ENCODE data around the gene ZNF609. TPM values are rescaled to one million over a fixed set of nuclear protein-coding genes. Genes with fewer than 3 reads are reported as not detected.
A peak's percentile ranks its signal among the peaks of the same experiment; 100 is the strongest.

The ZNF609 gene
- total RNA-seq, 1 donor from 2014 or later = 21.5 TPM

GRCh38 chr15:64460724-64461720, 644 bp downstream of the ZNF609 start:
- TF ChIP-seq CTCF (IDR thresholded peaks at IDR 0.05) = no peak
- no peak for TF ChIP-seq EZH2 (IDR thresholded peaks at IDR 0.05)
- no peak for TF ChIP-seq EZH2phosphoT487 (IDR thresholded peaks at IDR 0.05)
- DNase-seq (ENCODE audit: low spot score) = peak; percentile 56
- peak overlapping the region; percentile 66 for H3K27ac ChIP-seq
- no peaks in the 10 kb centered on the region for H3K36me3 ChIP-seq
- Mint-ChIP-seq H3K27ac (peak overlapping the region; percentile 78), H3K4me3 (peak overlapping the region; percentile 91), H3K36me3 (peaks cover 3% of the 10 kb centered on the region), H3K27me3 (ENCODE audit: insufficient read depth, low read depth) (peaks cover 3% of the 10 kb centered on the region), H3K4me1 (peaks cover 83% of the 10 kb centered on the region), H3K9me3 (no peaks in the 10 kb centered on the region)
- H3K9ac ChIP-seq = peak overlapping the region; percentile 43
- H3K4me3 ChIP-seq = peak overlapping the region; percentile 67
- no peak overlapping the region for H2AFZ ChIP-seq (replicated peaks)
- peak overlapping the region; percentile 84 for H3K4me2 ChIP-seq
- H3K27me3 ChIP-seq = no peaks in the 10 kb centered on the region
- no peaks in the 10 kb centered on the region for H3K9me3 ChIP-seq (ENCODE audit: low read depth)
- peaks cover 74% of the 10 kb centered on the region for H3K4me1 ChIP-seq
- peaks cover 55% of the 10 kb centered on the region for H3K79me2 ChIP-seq (ENCODE audit: low read depth)
- H4K20me1 ChIP-seq (ENCODE audit: low read depth) = peaks cover 57% of the 10 kb centered on the region
- H3F3A ChIP-seq (ENCODE audit: low read depth) = peaks cover 45% of the 10 kb centered on the region

- H3K27me3 ChIP-seq = no peaks in the 10 kb centered on the region
- Mint-ChIP-seq H3K27ac (peak overlapping the region; percentile 78), H3K36me3 (peaks cover 3% of the 10 kb centered on the region), H3K4me3 (peak overlapping the region; percentile 91), H3K27me3 (ENCODE audit: insufficient read depth, low read depth) (peaks cover 3% of the 10 kb centered on the region), H3K9me3 (no peaks in the 10 kb centered on the region), H3K4me1 (peaks cover 83% of the 10 kb centered on the region)
- H3K4me2 ChIP-seq = peak overlapping the region; percentile 84
- H3K36me3 ChIP-seq = no peaks in the 10 kb centered on the region
- peak overlapping the region; percentile 17 for H3K9ac ChIP-seq
- peak overlapping the region; percentile 66 for H3K27ac ChIP-seq
- no peak overlapping the region for H2AFZ ChIP-seq (replicated peaks)
- H3K4me1 ChIP-seq = peaks cover 74% of the 10 kb centered on the region
- H3F3A ChIP-seq (ENCODE audit: low read depth) = peaks cover 47% of the 10 kb centered on the region
- TF ChIP-seq EZH2 (IDR thresholded peaks at IDR 0.05) = no peak
- H4K20me1 ChIP-seq (ENCODE audit: low read depth) = peaks cover 60% of the 10 kb centered on the region
- H3K4me3 ChIP-seq = peak overlapping the region; percentile 67
- peaks cover 62% of the 10 kb centered on the region for H3K79me2 ChIP-seq (ENCODE audit: low read depth)
- H3K9me3 ChIP-seq (ENCODE audit: low read depth) = no peaks in the 10 kb centered on the region
- peak; percentile 77 for DNase-seq (ENCODE audit: low spot score)
These were observed 1.4 kb downstream of the ZNF609 start for GRCh38 chr15:64461721-64462162.

GRCh38 chr15:64462492-64462891, 2.1 kb downstream of the ZNF609 start:
- Mint-ChIP-seq H3K9me3 (no peaks in the 10 kb centered on the region), H3K27me3 (ENCODE audit: insufficient read depth, low read depth) (peaks cover 3% of the 10 kb centered on the region), H3K27ac (peak overlapping the region; percentile 78), H3K4me3 (peak overlapping the region; percentile 91), H3K36me3 (peaks cover 3% of the 10 kb centered on the region), H3K4me1 (peaks cover 83% of the 10 kb centered on the region)
- no peak overlapping the region for H2AFZ ChIP-seq (replicated peaks)
- DNase-seq (ENCODE audit: low spot score) = no peak
- H3K4me2 ChIP-seq = peak overlapping the region; percentile 84
- no peak overlapping the region for H3K9ac ChIP-seq
- H3K4me1 ChIP-seq = peaks cover 74% of the 10 kb centered on the region
- peak overlapping the region; percentile 67 for H3K4me3 ChIP-seq
- H3K9me3 ChIP-seq (ENCODE audit: low read depth) = no peaks in the 10 kb centered on the region
- H3K79me2 ChIP-seq (ENCODE audit: low read depth) = peaks cover 70% of the 10 kb centered on the region
- TF ChIP-seq CTCF (IDR thresholded peaks at IDR 0.05) = no peak
- TF ChIP-seq EZH2 (IDR thresholded peaks at IDR 0.05) = no peak
- no peak for TF ChIP-seq EZH2phosphoT487 (IDR thresholded peaks at IDR 0.05)
- no peaks in the 10 kb centered on the region for H3K27me3 ChIP-seq
- peaks cover 55% of the 10 kb centered on the region for H3F3A ChIP-seq (ENCODE audit: low read depth)
- peaks cover 68% of the 10 kb centered on the region for H4K20me1 ChIP-seq (ENCODE audit: low read depth)
- H3K27ac ChIP-seq = peak overlapping the region; percentile 66
- no peaks in the 10 kb centered on the region for H3K36me3 ChIP-seq

All from neural progenitor cell (in vitro differentiated cells).